ENCODE measurements around the gene PRMT5.
A peak's percentile ranks its signal among the peaks of the same experiment; 100 is the strongest.
"Not testable (repeated sequence)": the region's sequence is repeated elsewhere in the genome, so short reads cannot be mapped to it uniquely, and the experiment has no call there.

Gene PRMT5

GRCh38 chr14:22932146-22932545 is 3.0 kb upstream of the PRMT5 start:
- DNase-seq (ENCODE audit: low read depth in 3 of 3), result no peak

- DNase-seq (ENCODE audit: low read depth in 3 of 3), result no peak
These were observed 787 bp upstream of the PRMT5 start for GRCh38 chr14:22929961-22930364.

GRCh38 chr14:22928237-22929103 is 706 bp downstream of the PRMT5 start:
- no peak for DNase-seq (ENCODE audit: low read depth in 3 of 3)

GRCh38 chr14:22926316-22926715 is 2.9 kb downstream of the PRMT5 start:
- DNase-seq (ENCODE audit: low read depth in 3 of 3), result no peak

GRCh38 chr14:22925513-22925912 is 3.7 kb downstream of the PRMT5 start:
- DNase-seq (ENCODE audit: low read depth in 3 of 3), result no peak

GRCh38 chr14:22923746-22924145 is 5.4 kb downstream of the PRMT5 start:
- no peak for DNase-seq (ENCODE audit: low read depth in 3 of 3)

GRCh38 chr14:22922294-22922693 is 6.9 kb downstream of the PRMT5 start:
- no peak for DNase-seq (ENCODE audit: low read depth in 3 of 3)

GRCh38 chr14:22920697-22921096 is 8.5 kb downstream of the PRMT5 start:
- DNase-seq (ENCODE audit: low read depth in 3 of 3), result no peak

GRCh38 chr14:22919601-22919921 is 9.6 kb downstream of the PRMT5 start:
- no peak for DNase-seq (ENCODE audit: low read depth in 3 of 3)

GRCh38 chr14:22918804-22919600 is 10.2 kb downstream of the PRMT5 start, which contains the start of gene RBM23:
Gene RBM23 (minus strand): TSS chr14:22919149.
- peak; percentile 99 to 100 (median 99) for DNase-seq (ENCODE audit: low read depth in 3 of 3)

- DNase-seq (ENCODE audit: low read depth in 3 of 3), result no peak
These were observed 13.2 kb downstream of the PRMT5 start for GRCh38 chr14:22915886-22916521.

GRCh38 chr14:22914836-22915235 is 14.3 kb downstream of the PRMT5 start:
- not testable (repeated sequence) for DNase-seq (ENCODE audit: low read depth in 3 of 3)

- DNase-seq (ENCODE audit: low read depth in 3 of 3), result no peak
These were observed 18.3 kb downstream of the PRMT5 start for GRCh38 chr14:22910916-22911315.

- DNase-seq (ENCODE audit: low read depth in 3 of 3), result no peak
These were observed 20.6 kb downstream of the PRMT5 start for GRCh38 chr14:22908601-22909000.

GRCh38 chr14:22907429-22907828 is 21.7 kb downstream of the PRMT5 start:
- DNase-seq (ENCODE audit: low read depth in 3 of 3), result no peak

GRCh38 chr14:22906073-22906472 is 23.1 kb downstream of the PRMT5 start:
- no peak for DNase-seq (ENCODE audit: low read depth in 3 of 3)

GRCh38 chr14:22905627-22906026 is 23.5 kb downstream of the PRMT5 start:
- no peak for DNase-seq (ENCODE audit: low read depth in 3 of 3)

- DNase-seq (ENCODE audit: low read depth in 3 of 3), result no peak
These were observed 25.5 kb downstream of the PRMT5 start for GRCh38 chr14:22903742-22904087.

GRCh38 chr14:22901799-22902198 is 27.4 kb downstream of the PRMT5 start:
- DNase-seq (ENCODE audit: low read depth in 3 of 3), result no peak

- peak in 1 of 3 experiments; percentile 32 for DNase-seq (ENCODE audit: low read depth in 3 of 3)
These were observed 28.9 kb downstream of the PRMT5 start for GRCh38 chr14:22900081-22900799.

GRCh38 chr14:22898302-22899090 is 30.7 kb downstream of the PRMT5 start:
- no peak for DNase-seq (ENCODE audit: low read depth in 3 of 3)

Measured in stimulated activated CD4-positive, alpha-beta T cell treated with anti-CD3 and anti-CD28 coated beads, TNF-alpha, amount 100 ng/mL, for 4 hours (primary cell).